Fibroblast of skin of scalp (primary cell): ENCODE data around the gene NT5C2.
"Not testable (repeated sequence)": the region's sequence is repeated elsewhere in the genome, so short reads cannot be mapped to it uniquely, and the experiment has no call there.

Experiments
- DNase-seq: peaks from one replicate; pipeline ENCODE4 v3.0.0-alpha.2; 2013

NT5C2 gene

DNA sequence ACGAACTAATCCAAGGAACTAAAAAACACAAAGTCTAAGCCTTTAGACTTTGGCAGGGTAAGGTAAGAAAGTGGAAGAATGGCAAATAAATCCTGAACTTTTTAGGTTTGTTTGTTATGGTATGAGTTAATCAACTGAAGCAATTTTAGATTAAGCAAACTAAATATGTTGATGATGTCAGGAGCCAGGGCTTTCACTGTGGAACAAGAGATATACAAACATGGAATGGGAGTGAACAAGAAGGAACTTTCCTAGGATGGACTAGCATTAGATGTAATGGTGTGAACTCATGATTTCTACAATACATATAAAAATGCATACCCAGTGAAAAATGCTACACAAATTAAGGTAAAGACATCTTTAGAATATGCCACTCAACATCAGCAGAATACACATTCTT is 35.8 kb downstream of the NT5C2 start:
- DNase-seq = no peak

DNA sequence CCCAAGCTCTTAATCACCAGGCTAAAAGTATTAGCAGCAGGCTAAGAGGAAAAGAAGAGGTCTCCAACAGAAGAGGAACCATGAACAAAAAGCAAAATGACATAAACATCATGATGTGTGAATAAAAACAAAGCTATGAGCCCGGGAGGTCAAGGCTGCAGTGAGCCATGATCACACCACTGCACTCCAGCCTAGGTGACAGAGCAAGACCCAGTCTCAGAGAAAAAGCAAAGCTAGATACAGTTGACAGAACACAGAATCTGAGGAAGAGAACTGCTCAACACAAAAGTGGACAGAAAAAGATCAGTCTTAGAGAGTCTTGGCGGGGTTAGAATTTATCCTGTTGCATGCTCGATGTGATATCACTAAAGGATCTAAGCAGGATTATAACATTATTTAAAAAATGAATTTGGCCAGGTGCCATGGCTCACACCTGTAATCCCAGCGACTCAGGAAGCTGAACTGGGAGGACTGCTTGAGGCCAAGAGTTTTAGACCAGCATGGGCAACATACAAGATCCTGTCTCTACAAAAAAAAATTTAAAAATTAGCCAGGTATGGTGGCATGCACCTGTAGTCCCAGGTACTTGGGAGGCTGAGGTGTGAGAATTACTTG is 37.5 kb downstream of the NT5C2 start:
- no peak for DNase-seq

DNA sequence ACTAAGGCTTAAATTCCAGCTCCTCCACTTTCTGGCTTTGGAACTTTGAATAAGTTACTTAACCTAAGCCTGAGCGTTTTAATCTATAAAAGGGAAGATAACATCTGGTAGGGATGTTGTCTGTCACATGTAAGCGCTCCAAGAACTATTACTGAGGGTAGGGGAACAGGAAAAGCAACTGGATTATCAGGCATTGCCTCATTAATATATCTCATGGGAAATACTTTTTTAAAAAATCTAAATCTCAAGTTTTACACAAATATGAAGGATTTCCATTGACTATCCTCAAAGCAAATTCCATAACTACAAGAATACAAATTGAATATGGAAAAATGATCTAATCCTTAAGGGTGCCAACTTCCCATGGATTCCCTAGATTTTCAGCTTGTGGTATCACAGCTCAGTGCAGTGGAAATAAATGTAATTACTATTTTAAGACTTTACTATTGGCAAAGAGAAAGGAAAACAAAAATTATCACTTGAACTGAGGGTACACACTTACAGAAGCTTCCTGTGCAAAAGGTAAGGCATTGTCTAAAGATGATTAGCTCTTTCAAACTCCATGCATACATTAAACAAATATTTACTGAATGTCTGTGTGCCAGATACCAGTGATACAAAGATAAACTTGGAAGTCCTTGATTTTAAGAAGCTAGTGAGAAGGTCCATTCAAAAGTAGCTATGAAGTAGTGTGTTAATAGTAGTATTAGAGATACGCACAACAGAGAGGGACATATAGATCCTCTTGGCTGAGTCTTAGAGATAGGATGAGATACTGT is 38.4 kb downstream of the NT5C2 start:
- peak; percentile 56 for DNase-seq

DNA sequence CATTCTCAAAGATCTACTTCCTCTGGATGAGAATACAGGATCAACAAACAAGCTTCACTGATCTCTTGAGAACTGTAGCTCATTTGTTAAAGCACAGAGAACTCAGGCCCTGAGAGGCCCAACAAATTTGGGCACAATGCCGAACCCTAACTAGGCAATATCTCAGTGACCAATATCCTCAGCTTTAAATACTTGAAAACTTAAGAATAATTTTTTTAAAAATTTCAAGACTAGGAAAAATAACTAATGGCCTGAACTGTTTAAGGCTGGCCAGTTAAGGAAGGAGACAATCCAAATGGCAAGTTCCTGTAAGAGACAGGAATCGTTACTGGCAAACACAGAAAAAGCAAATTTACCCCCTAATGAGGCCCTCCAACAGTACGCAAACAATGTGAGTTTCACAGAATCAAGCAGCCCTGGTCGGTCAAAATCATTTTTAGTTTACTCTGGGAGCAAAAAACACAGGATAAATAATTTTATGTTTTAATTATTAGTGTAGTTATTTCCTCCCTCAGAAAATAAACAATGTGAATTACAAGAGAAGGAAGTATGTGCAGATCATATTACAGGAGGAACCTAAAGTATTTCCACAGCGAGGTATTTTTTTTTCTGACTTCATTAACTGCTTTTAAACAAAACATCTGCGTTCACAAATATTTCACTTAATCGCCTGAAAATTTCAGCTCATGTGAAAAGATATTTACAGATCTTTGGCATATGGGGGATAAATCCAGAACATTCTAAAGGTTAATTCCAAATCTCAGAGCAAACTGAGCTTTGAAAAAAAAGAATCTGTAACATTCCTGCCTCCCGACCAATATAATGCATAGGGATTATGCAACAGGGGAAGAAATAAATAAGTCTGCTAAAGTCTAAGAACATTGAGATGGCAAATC is 39.5 kb downstream of the NT5C2 start:
- DNase-seq = peak; percentile 39

DNA sequence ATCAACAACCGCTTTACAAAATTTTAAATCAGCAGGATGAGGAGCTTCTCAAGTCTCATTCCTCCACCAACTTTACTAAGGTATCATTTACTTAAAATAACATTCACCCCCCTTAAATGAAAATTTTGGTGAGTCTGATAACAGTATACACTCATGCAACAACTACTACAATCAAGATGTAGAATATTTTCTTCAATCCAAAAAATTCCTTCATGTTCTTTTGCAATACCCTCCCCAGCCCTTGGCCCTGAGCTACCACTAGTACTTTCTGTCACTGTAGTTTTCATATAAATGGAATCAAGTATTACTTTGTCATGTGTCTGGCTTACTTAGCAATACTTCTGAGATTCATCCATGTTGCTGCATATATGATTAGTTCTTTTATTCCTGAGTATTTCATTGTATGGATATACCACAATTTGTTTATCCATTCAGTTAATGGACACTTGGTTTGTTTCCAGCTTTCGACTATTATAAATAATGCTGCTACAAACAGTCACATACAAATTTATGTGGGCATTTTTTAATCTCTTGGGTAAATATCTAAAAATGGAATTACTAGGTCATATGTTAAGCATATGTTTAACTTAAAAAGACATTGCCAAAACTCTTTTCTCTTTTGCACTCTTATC is 43.0 kb downstream of the NT5C2 start:
- DNase-seq = no peak

DNA sequence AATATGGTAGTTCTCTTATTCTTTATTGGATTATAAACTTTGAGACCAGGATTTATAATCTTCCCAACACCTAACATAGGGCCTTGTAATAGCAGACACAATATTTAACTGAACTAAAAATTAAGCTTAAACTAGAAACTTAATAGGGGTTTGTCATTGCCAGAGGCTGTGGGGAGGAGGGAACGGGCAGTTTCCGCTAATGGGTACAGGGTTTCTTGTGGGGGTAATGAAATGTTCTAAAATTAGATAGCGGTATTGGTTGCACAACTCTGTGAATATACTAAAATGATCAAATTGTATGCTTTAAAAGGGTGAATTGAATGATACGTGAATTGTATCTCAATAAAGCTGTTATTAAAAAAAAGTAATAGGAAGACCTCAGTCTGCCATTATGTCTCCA is 45.4 kb downstream of the NT5C2 start:
- DNase-seq = no peak

DNA sequence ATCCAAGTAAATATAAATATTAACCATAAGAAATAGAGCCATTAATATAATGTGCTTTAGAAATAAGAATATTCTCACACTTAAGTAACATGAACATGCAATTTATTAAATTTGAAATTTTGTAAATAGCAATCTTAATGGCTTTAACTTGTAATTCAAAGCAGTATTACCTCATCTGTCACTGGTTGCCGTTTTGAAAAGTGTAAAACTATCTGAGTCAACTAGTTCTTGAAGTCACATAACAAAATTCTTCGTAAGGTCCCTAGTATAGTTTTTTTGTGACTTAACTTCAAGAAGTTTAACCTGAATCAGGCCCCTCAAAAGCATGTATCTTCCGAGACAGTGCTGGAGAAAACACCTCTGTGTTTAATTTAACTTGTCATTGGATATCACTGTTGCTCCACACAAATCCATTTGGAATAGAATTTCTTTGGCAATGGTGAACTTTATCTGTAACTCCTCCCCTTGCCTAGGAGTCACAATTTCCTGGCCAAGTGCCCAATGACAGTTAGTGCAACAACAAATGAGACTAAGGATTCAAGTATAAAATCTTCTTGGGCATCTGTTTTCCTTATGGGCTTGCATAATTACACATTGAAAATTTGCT is 47.1 kb downstream of the NT5C2 start:
- DNase-seq = peak; percentile 87

DNA sequence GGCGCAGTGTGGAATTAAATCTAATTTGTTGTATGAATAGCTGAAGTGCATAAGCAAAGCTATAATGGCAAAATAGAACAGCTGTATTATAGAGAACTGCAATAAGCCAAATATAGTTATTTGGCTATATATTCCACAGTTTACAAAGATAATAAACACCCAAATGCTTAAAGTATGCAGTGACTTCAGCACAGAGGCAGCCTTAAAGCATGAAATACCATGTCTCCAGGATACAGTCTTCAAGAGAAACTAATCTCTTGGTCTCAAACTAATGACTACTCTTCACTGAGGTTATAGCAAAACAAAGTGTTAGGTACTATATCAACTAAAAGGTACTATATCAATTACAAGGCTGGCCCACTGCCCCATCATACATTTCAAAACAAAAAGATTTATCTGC is 48.0 kb downstream of the NT5C2 start:
- DNase-seq = peak; percentile 84

DNA sequence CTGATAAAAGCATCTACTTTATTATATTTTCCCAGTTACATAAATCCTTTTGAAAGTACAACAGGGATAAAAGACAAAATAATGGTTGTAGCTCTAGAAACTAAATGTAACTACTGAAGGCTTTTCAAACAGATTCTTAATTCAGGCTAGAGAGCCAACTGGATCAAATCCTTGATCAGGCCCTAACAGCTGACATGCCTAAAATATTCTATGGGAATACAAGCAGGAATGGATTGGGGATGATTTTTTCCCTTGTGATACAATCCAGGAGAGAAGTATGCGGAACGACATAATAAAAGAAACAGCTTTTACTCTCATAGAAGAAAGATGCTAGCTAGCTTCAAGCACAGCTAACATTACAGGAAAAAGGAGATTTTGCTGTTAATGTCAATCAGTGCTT is 49.0 kb downstream of the NT5C2 start:
- DNase-seq = peak; percentile 32

DNA sequence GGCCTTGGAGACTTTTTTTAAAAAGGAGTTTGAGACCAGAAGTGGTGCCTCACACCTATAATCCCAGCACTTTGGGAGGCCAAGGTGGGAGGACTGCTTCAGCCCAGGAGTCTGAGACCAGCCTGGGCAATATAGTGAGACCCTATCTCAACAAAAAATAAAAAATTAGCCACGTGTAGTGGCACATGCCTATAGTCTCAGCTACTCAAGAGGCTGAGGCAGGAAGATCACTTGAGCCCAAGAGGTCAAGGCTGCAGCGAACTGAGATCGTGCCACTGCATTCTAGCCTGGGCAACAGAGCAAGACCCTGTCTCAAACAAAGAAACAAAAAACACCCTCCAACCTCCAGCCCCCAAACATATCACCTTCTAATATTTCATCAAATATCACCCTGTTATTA is 49.4 kb downstream of the NT5C2 start:
- DNase-seq = not testable (repeated sequence)

DNA sequence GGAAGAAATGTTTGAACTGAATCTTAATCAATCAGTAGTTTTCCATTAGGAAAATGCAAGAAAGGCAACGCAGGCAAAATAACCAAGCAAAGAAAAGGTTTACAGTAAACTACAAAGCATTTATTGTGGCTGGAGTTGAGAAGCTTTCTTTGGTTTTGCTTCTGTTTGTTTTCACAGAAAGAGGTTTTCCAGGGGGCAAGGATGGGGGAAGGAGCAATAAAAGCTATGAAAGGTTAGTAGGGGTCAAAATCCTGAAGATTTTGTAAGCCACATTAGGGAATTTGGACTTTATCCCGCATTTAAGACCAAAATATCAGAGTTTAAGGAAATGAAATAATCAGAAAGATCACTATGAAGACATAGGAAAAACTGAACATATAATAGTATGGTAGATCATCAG is 51.1 kb downstream of the NT5C2 start:
- DNase-seq = no peak

DNA sequence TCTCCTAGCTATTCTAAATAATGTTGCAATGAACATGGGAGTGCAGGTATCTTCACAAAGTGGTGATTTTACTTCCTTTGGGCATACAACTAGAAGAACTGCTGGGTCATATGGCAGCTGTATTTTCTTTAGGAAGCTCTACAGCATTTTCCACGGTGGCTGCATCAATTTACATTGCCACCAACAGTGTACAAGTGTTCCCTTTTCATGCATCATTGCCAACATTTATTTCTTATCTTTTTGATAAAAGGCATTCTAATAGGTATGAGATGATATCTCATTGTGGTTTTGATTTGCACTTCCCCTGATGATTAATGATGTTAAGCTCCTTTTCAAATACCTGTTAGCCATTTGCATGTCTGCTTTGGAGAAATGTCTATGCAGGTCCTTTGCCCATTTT is 52.6 kb downstream of the NT5C2 start:
- no peak for DNase-seq

DNA sequence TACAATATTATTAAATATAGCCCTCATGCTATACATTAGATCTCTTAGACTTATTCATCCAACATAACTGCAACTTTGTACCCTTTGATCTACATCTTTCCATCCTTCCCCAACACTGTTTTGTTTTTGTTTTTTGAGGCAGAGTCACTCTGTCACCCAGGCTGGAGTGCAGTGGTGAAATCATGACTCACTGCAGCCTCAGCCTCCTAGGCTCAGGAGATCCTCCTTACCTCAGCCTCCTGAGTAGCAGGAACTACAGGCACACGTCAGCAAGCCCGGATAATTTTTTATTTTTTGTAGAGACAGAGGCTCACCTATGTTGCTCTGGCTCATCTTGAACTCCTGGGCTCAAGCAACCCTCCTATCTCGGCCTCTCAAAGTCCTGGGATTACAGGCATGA is 53.3 kb downstream of the NT5C2 start:
- DNase-seq = no peak

DNA sequence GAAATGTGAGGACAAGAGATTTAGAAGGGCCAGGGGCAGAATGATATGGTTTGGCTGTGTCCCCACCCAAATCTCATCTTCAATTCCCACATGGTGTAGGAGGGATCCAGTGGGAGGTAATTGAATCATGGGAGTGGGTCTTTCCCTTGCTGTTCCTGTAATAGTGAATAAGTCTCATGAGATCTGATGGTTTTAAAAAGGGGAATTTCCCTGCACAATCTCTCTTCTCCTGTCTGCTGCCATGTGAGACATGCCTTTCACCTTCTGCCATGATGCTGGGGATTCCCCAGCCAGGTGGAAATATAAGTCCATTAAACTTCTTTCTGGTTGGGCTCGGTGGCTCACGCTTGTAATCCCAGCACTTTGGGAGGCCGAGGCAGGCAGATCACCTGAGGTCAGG is 57.9 kb downstream of the NT5C2 start:
- not testable (repeated sequence) for DNase-seq

DNA sequence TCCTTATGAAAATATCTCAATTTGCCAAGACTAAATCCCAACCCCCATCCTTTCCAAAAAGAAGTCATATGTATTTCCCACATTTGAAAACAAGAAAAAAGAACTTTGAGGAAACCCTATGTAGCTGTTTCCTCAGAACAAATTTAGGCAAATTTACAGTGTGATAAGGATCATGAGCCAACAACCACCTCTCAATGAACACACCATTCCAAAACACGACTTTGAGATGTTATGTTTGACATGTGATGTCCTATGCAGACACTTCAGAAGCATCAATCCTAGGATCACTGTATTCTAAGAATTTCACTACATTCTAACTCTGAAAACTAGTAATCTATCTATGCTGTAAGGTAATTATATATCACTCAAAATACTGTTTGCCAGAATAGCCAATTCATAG is 62.2 kb downstream of the NT5C2 start:
- no peak for DNase-seq

DNA sequence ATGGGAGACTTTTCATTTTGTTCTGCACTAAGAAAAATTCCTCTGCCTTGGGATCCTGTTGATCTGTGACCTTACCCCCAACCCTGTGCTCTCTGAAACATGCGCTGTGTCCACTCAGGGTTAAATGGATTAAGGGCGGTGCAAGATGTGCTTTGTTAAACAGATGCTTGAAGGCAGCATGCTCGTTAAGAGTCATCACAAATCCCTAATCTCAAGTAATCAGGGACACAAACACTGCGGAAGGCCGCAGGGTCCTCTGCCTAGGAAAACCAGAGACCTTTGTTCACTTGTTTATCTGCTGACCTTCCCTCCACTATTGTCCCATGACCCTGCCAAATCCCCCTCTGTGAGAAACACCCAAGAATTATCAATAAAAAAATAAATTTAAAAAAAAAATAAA is 62.9 kb downstream of the NT5C2 start:
- not testable (repeated sequence) for DNase-seq

DNA sequence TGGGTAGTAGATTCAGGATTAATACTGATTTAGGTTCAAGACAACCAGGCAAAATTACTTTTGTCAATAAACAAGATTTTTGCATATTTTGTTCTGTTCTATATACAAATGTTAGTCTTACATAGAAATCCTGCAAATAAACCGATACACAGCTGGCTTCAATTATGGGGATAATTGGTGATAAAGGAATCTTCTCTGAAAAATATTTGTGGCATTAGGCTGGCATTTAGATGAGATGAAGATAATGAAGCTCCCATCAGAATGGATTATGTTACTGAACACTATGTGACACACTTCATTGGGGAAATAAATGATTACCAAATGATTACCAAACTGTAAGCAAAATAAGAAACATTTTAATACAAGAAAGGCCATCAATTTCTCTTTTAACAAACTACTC is 65.8 kb downstream of the NT5C2 start:
- DNase-seq = peak; percentile 43

DNA sequence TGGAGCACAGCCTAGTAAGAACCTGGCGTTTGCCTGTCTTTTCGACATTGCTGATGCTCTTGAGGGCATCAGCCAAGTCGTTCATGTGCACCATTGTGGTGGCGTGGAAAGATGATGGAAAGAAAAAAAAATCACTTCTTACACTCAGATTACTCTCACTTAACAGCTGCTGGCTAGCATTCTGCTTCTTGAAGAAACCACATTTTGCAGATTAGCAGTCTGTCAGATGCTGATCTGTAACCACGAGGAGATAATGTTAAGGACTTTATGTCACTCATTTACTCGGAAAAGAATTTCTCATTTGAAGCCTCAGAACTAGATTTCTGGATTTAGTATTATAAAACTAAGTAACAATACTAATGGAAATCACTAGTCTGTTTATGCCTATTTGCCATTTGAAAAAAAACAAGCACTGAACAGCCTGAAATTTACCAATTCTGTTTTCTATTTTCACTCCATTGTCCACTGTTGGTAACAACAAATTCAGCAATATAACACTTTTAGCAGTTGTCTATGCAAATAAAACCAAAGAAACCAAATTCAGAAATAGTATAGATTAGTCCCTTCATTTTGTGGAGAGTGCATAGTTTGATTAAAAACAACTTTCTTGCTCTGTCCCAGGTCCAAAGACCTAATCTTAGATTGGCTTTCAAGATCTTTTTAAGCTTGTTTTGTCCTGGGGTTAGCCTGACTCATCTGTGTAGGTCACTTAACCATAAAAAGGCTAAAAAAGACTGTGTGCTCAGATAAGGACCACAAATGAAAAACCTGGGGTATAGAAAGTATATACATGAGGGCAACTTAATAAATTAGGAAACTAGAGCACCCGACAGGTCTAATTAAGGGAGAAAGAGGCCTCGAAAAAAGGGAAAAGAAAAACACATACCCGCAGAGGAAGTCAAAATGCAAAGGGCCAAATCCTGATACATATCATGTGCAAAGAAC is 67.5 kb downstream of the NT5C2 start:
- no peak for DNase-seq

DNA sequence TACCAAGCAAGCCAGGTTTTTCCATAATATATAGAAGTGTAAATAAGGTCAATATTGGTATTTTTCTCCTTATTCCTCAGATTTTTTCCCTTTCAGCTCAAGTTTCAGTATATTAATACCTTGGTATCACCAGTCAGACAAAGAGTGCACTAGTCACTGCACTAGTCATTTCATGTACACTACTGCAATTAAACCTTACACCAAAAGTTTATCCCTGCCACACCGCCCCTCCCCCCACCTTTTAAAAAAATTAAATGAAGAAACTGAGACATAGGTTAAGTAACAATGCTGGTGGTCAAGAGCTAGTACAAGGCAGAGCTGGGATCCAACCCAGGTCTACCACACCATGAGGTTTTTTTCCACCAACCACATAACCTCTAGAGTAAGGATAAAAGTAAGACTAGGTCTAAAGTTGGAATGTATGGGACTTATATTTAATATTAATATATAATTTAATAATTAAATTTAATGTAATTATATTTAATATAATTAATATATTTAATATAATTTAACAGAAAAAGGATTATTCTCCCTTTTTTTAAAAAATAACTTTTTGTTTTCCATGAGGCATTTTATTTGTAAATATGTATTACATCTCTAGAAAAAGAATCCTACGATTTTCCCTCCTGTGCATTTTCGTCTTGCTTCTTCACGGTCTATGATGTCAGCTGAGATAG is 68.5 kb downstream of the NT5C2 start:
- no peak for DNase-seq

DNA sequence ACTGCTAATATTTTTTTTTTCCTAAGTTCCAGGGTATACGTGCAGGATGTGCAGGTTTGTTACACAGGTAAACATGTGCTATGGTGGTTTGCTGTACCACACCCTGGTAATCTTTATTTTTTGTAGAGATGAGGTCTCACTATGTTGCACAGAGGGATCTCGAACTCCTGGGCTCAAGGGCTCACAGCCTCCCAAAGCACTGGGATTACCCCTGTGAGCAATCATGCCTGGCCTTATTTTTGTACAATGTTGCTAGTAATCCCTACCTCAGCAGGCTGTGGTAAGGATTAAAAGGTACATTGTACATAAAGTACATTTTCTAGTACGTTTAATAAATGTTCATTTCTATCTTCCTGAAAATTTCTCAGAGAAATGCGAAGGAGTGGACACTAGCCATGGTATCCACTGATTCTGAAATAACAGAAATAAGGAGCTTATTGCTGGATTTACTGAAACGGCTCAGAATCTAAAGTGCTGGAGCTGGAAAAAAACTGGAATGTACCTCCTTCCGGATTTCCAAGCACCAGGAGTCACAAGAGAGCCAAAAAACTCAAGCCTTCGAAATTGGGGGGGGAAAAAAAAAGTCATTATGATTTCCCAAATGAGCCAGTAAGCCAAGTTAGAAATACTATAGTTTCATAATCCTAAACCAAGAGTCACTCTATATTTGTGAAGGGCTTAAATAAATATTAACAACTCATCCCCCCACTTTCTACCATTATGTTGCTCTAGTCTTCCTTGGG is 69.6 kb downstream of the NT5C2 start:
- DNase-seq = no peak
